GM12878 (cell line): ENCODE results near the gene OR2Y1. TPM values are rescaled to one million over a fixed set of nuclear protein-coding genes. Genes with fewer than 3 reads are reported as not detected.

Source experiments
- ATAC-seq: fragments of 200-7000 bp; cut with Tn5 transposase; 3 replicates; pipeline ENCODE4 v1.9.1; 2020; ENCODE audit warnings: mild to moderate bottlenecking, moderate library complexity
- BruUV-seq: library from RNA; stranded (reverse); fragments of 400-500 nt; replicated peaks from 2 replicates; lab custom pipeline; 2021; lab: Mats Ljungman, UMichigan
- CTCF ChIA-PET: fragments of 300-600 bp; sonication (Branson Sonifier 250); formaldehyde crosslinking; extraction: SDS; loops from one replicate; lab custom pipeline; 2021; ENCODE audit warnings: inconsistent platforms; lab: Yijun Ruan, JAX
- POLR2A ChIA-PET: fragments of 350-600 bp; formaldehyde crosslinking; extraction: SDS; loops from one replicate; lab custom pipeline; 2021; ENCODE audit warnings: inconsistent platforms; lab: Charles Lee
- RAD21 ChIA-PET: fragments of 300-600 bp; sonication (Branson Sonifier 250); formaldehyde crosslinking; loops from one replicate; lab custom pipeline; 2023; ENCODE audit warnings: antibody characterized with exemption; ENCODE audit not compliant: unreplicated experiment; lab: Charles Lee
- SMC1A ChIA-PET: fragments of 300-600 bp; sonication (Branson Sonifier 250); formaldehyde crosslinking; loops from one replicate; lab custom pipeline; 2023; ENCODE audit not compliant: unreplicated experiment, uncharacterized antibody; lab: Charles Lee
- DNase-seq: peaks from one replicate; pipeline ENCODE4 v3.0.0-alpha.2; 2011; ENCODE audit warnings: low read depth, low spot score
- FAIRE-seq: peaks from 3 replicates; lab custom pipeline; 2011; peaks lifted over from hg19 to GRCh38; lab: Jason Lieb, UNC
- H2AFZ ChIP-seq: 2 replicates; pipeline ENCODE4 v1.6.0; 2011; ENCODE audit warnings: low read depth, low read length, control low read depth; ENCODE audit not compliant: control insufficient read depth
- H3K27ac ChIP-seq: 2 replicates; pipeline ENCODE4 v1.5.1; 2011; ENCODE audit warnings: control low read depth; ENCODE audit not compliant: control insufficient read depth, insufficient read depth
- H3K27me3 ChIP-seq, 2 experiments: replicated peaks in 1 of 2; 2 replicates each; pipeline versions ENCODE4 v1.6.0 to v1.6.1; 2011; ENCODE audit warnings: low read length in 1 of 2; ENCODE audit not compliant: control insufficient read depth in 2 of 2, insufficient read depth in 2 of 2
- H3K36me3 ChIP-seq, 2 experiments: 2 replicates each; pipeline ENCODE4 v1.5.1; 2011; ENCODE audit warnings: low read length in 1 of 2; ENCODE audit not compliant: control insufficient read depth in 2 of 2, insufficient read depth in 2 of 2
- H3K4me1 ChIP-seq: 2 replicates; pipeline ENCODE4 v1.6.1; 2011; ENCODE audit warnings: mild to moderate bottlenecking, low read length, moderate library complexity, mixed read lengths; ENCODE audit not compliant: control insufficient read depth, insufficient read depth
- H3K4me2 ChIP-seq: 2 replicates; pipeline ENCODE4 v1.6.0; 2011; ENCODE audit warnings: control low read depth; ENCODE audit not compliant: control insufficient read depth, insufficient read depth
- H3K4me3 ChIP-seq: fragments of 200-600 bp; sonication (generic); 2 replicates; pipeline ENCODE4 v1.5.1; 2016
- H3K79me2 ChIP-seq: 2 replicates; pipeline ENCODE4 v1.6.0; 2011; ENCODE audit warnings: low read length; ENCODE audit not compliant: control insufficient read depth, insufficient read depth
- H3K9ac ChIP-seq: 2 replicates; pipeline ENCODE4 v1.8.0; 2011; ENCODE audit warnings: low read length, control low read depth, mixed read lengths; ENCODE audit not compliant: control insufficient read depth, insufficient read depth
- H3K9me3 ChIP-seq: replicated peaks from 3 replicates; pipeline ENCODE4 v1.5.1; 2011; ENCODE audit warnings: mild to moderate bottlenecking, low read length; ENCODE audit not compliant: control insufficient read depth, insufficient read depth
- H4K20me1 ChIP-seq: 2 replicates; pipeline ENCODE4 v1.6.0; 2011; ENCODE audit not compliant: control insufficient read depth, insufficient read depth
- BCLAF1 ChIP-seq: fragments of 450-650 bp; IDR thresholded peaks from 2 replicates; pipeline ENCODE4 v1.6.1; 2017; ENCODE audit warnings: antibody characterized with exemption, mild to moderate bottlenecking, moderate library complexity
- E2F8 ChIP-seq: fragments of 450-650 bp; IDR thresholded peaks from 2 replicates; pipeline ENCODE4 v1.6.1; 2018; ENCODE audit warnings: mild to moderate bottlenecking, low read depth, moderate library complexity; ENCODE audit not compliant: partially characterized antibody
- NKRF ChIP-seq: fragments of 450-650 bp; conservative IDR thresholded peaks from 2 replicates; pipeline ENCODE4 v1.6.1; 2017; ENCODE audit warnings: mild to moderate bottlenecking, moderate library complexity
- RELA ChIP-seq: fragments of 450-650 bp; IDR thresholded peaks from 2 replicates; pipeline ENCODE4 v1.8.0; 2014; ENCODE audit warnings: borderline replicate concordance; ENCODE audit not compliant: partially characterized antibody
- RUNX3 ChIP-seq: IDR thresholded peaks from 2 replicates; pipeline ENCODE4 v1.6.1; 2012; ENCODE audit warnings: low read length, inconsistent platforms
- SIN3A ChIP-seq: IDR thresholded peaks from 2 replicates; pipeline ENCODE4 v1.6.1; 2012; ENCODE audit warnings: low read depth, low read length, improper control_type of control experiment
- ZNF274 ChIP-seq: IDR thresholded peaks from one replicate; pipeline ENCODE4 v1.8.0; 2011; ENCODE audit not compliant: insufficient read length, insufficient read depth
- ZSCAN29 ChIP-seq: fragments of 450-650 bp; IDR thresholded peaks from 2 replicates; pipeline ENCODE4 v1.6.1; 2017; ENCODE audit warnings: mild to moderate bottlenecking, moderate library complexity
- WGBS: methylation state at CpG from one replicate; pipeline ENCODE4 v1.1.6; 2016; ENCODE audit warnings: low lambda C conversion rate; ENCODE audit not compliant: insufficient replicate concordance, insufficient coverage; ENCODE audit errors: missing lambda C conversion rate; 5-methylcytosine and 5-hydroxymethylcytosine counted together
- in situ Hi-C: fragments of 300-500 bp; cut with MboI; formaldehyde crosslinking; loops from 9 replicates; pipeline ENCODE4 v1.14.3; 2018; ENCODE audit warnings: mixed read lengths
- intact Hi-C: fragments of 100-400 bp; cut with micrococcal nuclease; formaldehyde crosslinking; loops from one replicate; pipeline ENCODE4 v1.14.2; 2022; ENCODE audit not compliant: unreplicated experiment
- polyA plus RNA-seq, 11 experiments: library from polyadenylated mRNA; depleted of rRNA in 4 of 11; unstranded in 6 of 11; stranded (reverse) in 5 of 11; fragments of >200 nt; fragmentation: Nextera tagmentation in 4 of 11; fragmentation: Illumina TruSeq in 1 of 11; extraction: Ambion mirVana in 4 of 11; extraction: Trizol in 1 of 11; gene quantifications; 1 replicate in 1 of 11; 2 replicates in 10 of 11; pipeline versions ENCODE4 v1.2.1 to v1.2.3, GENCODE V29; 2011 to 2016; ENCODE audit warnings: inconsistent platforms in 2 of 11, missing spikeins in 2 of 11, low read depth in 1 of 11
- total RNA-seq, 4 experiments: library from RNA; depleted of rRNA in 3 of 4; stranded (reverse); fragments of >200 nt in 3 of 4; fragmentation: Illumina TruSeq in 1 of 4; extraction: Trizol in 1 of 4; gene quantifications; 2 replicates each; pipeline versions ENCODE4 v1.2.1 to v1.2.3, GENCODE V29; 2013 to 2021

The OR2Y1 gene
- total and polyA plus RNA-seq, 10 of the 15 experiments (the other 5 are each of a cell fraction or from before 2014, with no cell fraction given): not detected

- WGBS: 53% methylated on average over 1 of the region's 1 CpG
- no peak for TF ChIP-seq RUNX3
- TF ChIP-seq E2F8: no peak
- TF ChIP-seq RELA: no peak
- TF ChIP-seq ZSCAN29: no peak
- no peak for TF ChIP-seq ZNF274
- no peak for TF ChIP-seq BCLAF1
- TF ChIP-seq SIN3A: no peak
- no peak for TF ChIP-seq NKRF
- ChIA-PET SMC1A (no interaction called here), CTCF (interaction anchor here (1.0 kb wide), 1 partner anchor 20 kb away, joined by 4 read pairs; no protein-coding TSS in a partner anchor), RAD21 (no interaction called here), POLR2A (no interaction called here)
- H3K4me1 ChIP-seq: no peaks in the 10 kb centered on the region
- H3K36me3 ChIP-seq: no peaks in the 10 kb centered on the region
- no peak overlapping the region for H3K4me3 ChIP-seq
- ATAC-seq (no peak), DNase-seq (no peak), FAIRE-seq (no peak)
- no peaks in the 10 kb centered on the region for H4K20me1 ChIP-seq
- H3K27me3 ChIP-seq: no peaks in the 10 kb centered on the region
- no peak overlapping the region for H3K4me2 ChIP-seq
- intact Hi-C loops (no loop called here), in situ Hi-C loops (no loop called here)
- H3K27ac ChIP-seq: no peak overlapping the region
- no TSS peak for BruUV-seq
- H3K9ac ChIP-seq: no peak overlapping the region
- no peaks in the 10 kb centered on the region for H3K9me3 ChIP-seq
- no peak overlapping the region for H2AFZ ChIP-seq
- H3K79me2 ChIP-seq: no peaks in the 10 kb centered on the region
Observed at GRCh38 chr5:180699042-180699441, 40.8 kb downstream of the OR2Y1 start.
